HG03039 (cell line): ENCODE data around the gene NME1.

ENCODE experiments used
- ATAC-seq: cut with Tn5 transposase; IDR thresholded peaks from one replicate; pipeline ENCODE4 v1.9.1; 2021; ENCODE audit warnings: mild to moderate bottlenecking, moderate library complexity; ENCODE audit not compliant: unreplicated experiment

NME1 gene

GRCh38 chr17:51188271-51188833 is 35.0 kb downstream of the NME1 start:
- ATAC-seq: no peak

GRCh38 chr17:51189162-51189561 is 35.8 kb downstream of the NME1 start:
- no peak for ATAC-seq

GRCh38 chr17:51189628-51190027 is 36.3 kb downstream of the NME1 start:
- ATAC-seq: no peak

GRCh38 chr17:51191895-51192294 is 38.5 kb downstream of the NME1 start:
- ATAC-seq: no peak

- no peak for ATAC-seq
Measured at GRCh38 chr17:51197754-51198153, 44.4 kb downstream of the NME1 start.

- no peak for ATAC-seq
Measured at GRCh38 chr17:51200295-51200694, 46.9 kb downstream of the NME1 start.

- no peak for ATAC-seq
Measured at GRCh38 chr17:51200846-51201245, 47.5 kb downstream of the NME1 start.

- no peak for ATAC-seq
Measured at GRCh38 chr17:51203838-51204237, 50.5 kb downstream of the NME1 start.
